NCI-H526 treated with DMSO at 0.1 percent for 48 hours (cell line): ENCODE measurements around the gene BRS3.

ENCODE experiments used
- DNase-seq: peaks from one replicate; lab custom pipeline; 2025; lab: John Stamatoyannopoulos, UW

Gene BRS3

GRCh38 chrX:136495043-136495442 is 7.3 kb downstream of the BRS3 start:
- no peak for DNase-seq

- DNase-seq: no peak
These were observed 8.5 kb downstream of the BRS3 start for GRCh38 chrX:136496186-136496763.

GRCh38 chrX:136496764-136497555 is 9.2 kb downstream of the BRS3 start:
- peak; percentile 66 for DNase-seq

DNA sequence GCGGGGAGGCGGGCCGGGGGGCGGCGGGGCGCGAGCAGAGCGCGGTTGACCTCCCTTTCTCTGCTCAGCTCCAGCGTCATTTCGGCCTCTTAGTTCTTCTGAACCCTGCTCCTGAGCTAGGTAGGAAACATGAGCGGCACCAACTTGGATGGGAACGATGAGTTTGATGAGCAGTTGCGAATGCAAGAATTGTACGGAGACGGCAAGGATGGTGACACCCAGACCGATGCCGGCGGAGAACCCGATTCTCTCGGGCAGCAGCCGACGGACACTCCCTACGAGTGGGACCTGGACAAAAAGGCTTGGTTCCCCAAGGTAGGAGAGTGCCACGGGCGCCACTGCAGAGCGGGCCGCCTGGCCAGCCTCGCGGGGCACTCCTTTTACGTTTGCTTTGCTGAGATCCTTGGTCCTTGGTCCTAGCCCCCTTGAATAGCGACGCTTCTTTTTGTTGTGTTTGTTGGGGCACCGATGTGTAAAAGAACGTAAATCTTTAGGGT is 9.9 kb downstream of the BRS3 start, which contains the start of gene HTATSF1:
Gene HTATSF1, plus strand, starts transcription at position 37 of the 497 bp plus-strand sequence. Its CDS starts 93 bp downstream, at position 130.
- DNase-seq: peak; percentile 57

DNA sequence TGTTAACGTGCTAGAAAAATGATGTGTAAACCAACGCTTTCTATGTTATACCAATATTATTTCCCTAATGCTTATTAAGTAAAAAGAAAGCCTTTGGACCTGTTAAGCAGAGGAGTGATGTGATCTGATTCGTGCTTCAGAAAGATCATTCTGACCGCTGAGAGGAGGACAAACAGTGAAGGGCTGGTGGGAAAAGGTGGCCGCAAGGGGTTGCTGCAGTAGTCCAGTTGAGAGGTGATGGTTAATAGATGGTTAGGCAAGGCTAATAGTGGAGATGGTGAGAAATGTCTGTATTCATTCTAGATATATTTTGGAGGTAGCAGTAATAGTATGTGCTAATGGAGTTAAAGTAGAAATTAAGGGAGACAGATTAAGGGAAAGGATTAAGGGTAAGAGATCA is 31.3 kb downstream of the BRS3 start:
- no peak for DNase-seq

DNA sequence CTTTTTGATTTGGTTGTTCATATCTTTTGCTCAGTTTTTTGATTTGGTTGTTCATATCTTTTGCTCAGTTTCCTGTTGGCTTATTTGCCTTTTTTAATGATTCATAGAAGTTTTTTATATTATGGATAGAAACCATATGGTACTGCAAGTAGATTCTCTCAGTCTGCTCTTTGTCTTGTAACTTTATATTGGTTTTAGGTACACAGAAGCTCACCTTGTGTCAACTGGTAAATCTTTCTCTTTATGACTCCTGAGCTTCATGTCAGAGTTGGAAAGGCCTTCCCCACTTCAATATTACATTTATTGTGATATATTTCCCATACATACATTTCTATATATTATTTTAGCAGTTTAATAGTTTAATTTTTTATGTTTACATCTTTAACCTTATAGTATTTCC is 36.0 kb downstream of the BRS3 start:
- DNase-seq: no peak

DNA sequence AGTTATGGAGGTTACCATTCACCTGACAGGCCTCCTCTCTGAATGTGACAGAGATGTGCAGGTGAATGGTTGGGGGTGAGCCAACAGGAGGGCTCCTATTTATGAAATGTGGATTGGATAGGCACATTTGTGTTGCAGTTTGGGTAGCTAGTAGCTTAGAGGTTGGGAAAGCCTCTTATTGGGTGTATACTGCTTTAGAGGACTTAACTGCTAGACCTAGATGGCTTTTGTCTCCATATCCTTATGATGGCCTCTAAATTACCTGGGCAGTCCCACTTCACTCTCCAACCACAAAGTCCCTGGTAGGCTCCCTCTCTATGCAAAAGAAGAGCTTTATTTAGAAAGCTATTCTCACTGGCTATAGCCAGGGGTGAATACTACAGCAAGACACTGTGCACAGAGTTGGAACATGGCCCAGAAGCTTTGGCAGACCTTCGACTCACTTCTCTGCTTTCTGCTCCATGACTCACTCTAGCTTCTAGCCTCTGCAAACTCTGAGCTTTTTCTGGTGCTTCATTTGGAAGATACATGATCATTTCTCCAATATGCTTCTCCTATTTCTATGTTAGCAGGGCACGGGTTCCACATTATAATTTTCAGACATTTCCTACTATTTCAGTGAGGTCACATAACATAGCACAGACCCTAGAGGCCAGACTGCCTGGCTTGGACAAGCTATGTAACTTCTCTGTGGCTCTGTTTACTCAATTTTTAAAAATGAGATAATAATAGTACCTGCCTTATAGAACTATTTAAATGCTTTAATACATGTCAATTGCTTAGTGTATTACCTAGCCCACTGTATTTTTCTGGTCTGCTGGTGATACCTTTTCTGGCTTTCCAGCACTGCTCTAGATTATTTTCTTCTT is 38.2 kb downstream of the BRS3 start:
- DNase-seq: no peak

DNA sequence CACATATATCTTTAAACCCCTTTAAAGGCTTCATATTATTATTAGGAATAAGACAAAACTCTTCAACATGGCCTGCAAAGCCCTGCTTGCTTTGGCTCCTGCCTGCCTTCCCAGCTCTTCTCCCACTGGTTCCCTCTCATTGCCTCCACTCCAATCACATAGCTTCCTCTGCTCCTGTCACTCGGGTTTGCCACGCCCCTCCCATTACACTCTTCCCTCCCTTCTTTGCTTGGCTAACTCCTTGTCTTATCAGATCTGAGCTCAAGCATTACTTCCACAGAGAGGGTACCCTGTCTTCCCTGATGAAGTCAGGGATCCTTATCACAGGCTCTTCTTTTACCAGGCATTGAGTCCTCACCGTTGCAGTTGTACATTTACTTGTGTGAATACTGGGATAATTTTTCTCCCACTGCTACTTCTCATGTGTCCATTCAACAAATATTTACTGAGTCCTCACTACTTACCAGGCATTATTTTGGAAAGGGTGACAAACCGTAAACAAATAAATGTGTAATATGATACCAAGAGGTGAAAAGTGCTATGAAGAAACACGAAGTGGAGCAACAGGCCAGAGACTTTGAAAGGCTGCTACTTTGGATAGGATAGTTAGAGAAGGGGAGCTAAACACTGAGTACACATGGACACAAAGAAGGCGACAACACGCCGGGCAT is 41.0 kb downstream of the BRS3 start:
- no peak for DNase-seq

DNA sequence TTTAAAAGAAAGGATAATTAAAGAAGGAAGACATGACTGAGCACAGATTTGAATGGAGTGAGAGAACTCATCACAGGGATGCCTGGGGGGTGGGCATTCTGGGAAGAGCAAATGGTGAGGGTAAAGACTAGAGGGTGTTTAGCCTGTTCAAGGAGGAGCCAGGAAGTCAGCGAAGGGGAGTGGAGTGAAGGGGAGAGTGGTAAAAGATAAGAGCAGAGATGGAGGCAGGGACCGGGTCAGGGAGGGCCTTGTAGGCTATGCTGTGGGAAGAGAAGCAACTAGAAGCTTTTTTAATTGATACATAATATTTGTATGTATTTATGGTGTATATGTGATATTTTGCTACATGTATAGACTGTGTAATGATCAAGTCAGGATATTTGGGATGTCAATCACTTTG is 42.0 kb downstream of the BRS3 start:
- DNase-seq: no peak

- no peak for DNase-seq
These were observed 44.2 kb downstream of the BRS3 start, which contains the start of gene VGLL1 for GRCh38 chrX:136531951-136532350. Gene VGLL1, plus strand, starts transcription at chrX:136532215. Its CDS starts 3,806 bp downstream, at chrX:136536021.

DNA sequence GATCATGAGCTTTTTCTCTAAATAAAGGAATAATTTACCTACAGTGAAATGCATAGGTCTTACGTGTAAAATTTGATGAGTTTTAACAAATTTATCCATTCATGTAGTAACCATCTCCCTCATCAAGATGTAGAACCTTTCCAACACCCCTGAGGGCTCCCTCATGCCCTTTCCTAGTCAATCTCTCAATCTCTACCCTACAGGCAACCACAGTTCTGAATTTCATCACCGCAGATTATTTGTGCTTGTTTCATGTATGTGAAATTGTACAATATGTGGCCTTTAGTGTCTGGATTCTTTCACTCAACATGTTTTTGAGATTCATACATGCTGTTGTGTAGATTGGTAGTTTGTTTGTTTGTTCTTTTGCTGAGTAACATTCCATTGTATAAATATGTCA is 46.4 kb downstream of the BRS3 start:
- no peak for DNase-seq

DNA sequence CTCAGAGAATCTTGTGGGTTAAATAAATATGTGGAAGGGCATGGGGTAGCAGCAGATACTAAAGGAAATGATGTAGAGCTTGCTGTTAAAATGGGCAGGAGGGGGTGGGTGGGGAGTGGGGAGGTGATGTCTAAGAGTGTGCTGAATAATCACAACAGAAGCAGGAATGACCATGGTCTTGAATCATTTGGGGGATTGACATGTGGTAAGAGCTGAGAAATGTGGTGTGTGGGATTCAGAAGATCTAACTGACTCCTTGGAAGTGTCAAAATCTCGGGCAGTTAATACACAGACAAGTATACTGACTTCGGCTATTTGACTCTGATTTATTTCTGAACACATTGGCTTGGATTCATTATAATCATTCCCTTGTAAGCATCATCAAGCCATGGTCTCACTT is 51.1 kb downstream of the BRS3 start:
- DNase-seq: no peak

GRCh38 chrX:136540226-136540625 is 52.5 kb downstream of the BRS3 start:
- DNase-seq: no peak

GRCh38 chrX:136541294-136541693 is 53.5 kb downstream of the BRS3 start:
- DNase-seq: no peak

- no peak for DNase-seq
These were observed 54.5 kb downstream of the BRS3 start for GRCh38 chrX:136542281-136542680.
